ENCODE measurements around the gene VN1R2.
"Not testable (repeated sequence)": the region's sequence is repeated elsewhere in the genome, so short reads cannot be mapped to it uniquely, and the experiment has no call there.

VN1R2 gene, protein sequence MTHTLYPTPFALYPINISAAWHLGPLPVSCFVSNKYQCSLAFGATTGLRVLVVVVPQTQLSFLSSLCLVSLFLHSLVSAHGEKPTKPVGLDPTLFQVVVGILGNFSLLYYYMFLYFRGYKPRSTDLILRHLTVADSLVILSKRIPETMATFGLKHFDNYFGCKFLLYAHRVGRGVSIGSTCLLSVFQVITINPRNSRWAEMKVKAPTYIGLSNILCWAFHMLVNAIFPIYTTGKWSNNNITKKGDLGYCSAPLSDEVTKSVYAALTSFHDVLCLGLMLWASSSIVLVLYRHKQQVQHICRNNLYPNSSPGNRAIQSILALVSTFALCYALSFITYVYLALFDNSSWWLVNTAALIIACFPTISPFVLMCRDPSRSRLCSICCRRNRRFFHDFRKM

DNA sequence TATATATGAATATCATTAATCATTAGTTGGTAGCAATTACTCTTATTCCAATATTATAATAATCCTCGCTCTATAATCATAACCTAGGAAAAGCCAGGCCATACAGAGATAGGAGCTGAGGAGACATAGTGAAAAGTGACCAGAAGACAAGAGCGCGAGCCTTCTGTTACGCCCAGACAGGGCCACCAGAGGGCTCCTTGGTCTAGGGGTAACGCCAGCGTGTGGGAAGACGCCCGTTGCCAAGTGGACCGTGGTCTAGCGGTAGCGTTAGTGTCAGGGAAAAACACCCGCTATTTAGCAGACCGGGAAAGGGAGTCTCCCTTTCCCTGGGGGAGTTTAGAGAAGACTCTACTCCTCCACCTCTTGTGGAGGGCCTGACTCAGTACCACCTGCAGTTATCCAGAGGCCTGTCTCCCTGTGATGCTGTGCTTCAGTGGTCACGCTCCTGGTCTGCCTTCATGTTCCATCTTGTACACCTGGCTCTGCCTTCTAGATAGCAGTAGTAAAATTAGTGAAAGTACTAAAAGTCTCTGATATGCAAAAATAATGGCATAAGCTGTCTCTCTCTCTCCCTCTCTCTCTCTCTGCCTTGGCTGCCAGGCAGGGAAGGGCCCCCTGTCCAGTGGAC lies at the start of gene VN1R2:
Gene VN1R2, plus strand, starts transcription at position 578 of the 628 bp plus-strand sequence. CDS start 84 bp downstream, outside the sequence.
- not testable (repeated sequence) for DNase-seq (ENCODE audit: low read depth); H3K4me3 ChIP-seq (ENCODE audit: low read depth, low read length)

DNA sequence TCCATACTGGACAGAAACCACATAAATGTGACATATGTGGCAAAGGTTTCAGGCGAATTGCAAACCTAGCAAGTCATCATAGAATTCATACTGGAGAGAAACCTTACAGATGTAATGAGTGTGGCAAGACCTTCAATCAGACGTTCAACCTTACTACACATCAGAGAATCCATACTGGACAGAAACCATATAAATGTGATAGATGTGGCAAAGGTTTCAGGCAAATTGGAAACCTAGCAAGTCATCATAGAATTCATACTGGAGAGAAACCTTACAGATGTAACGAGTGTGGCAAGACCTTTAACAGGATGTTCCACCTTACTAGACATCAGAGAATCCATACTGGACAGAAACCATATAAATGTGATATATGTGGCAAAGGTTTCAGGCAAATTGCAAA lies 46.5 kb upstream of the VN1R2 start:
- not testable (repeated sequence) for H3K4me3 ChIP-seq (ENCODE audit: low read depth, low read length); DNase-seq (ENCODE audit: low read depth)

DNA sequence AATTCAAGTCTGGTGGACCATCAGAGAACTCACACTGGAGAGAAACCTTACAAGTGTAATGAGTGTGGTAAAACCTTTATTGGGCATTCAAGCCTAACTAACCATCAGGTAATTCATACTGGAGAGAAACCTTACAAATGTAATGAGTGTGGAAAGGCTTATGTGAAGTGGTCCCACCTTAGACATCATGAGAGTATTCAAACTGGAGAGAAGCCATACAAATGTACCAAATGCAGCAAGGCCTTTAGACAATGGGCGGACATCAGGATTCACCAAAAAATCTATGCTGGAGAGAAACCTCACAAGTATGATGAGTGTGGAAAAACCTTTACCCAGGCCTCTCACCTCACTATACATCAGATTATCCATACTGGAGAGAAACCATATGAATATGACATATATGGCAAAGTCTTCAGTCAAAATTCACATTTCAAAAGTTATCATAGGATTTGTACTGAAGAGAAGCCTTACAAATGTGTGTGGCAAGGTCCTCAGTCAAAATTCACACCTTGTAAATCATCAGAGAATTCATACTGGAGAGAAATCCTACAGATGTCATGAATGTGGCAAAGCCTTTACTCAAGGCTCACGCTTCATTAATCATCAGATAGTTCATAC lies 45.3 kb upstream of the VN1R2 start:
- no peak for DNase-seq (ENCODE audit: low read depth)
- no peak overlapping the region for H3K4me3 ChIP-seq (ENCODE audit: low read depth, low read length)

DNA sequence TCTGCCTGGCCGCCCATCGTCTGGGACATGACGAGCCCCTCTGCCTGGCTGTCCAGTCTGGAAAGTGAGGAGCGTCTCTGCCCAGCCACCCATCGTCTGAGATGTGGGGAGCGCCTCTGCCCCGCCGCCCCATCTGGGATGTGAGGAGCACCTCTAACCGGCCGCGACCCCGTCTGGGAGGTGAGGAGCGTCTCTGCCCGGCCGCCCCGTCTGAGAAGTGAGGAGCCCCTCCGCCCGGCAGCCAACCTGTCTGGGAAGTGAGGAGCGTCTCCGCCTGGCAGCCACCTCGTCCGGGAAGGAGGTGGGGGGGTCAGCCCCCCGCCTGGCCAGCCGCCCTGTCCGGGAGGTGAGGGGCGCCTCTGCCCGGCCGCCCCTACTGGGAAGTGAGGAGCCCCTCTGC lies 35.4 kb upstream of the VN1R2 start:
- H3K4me3 ChIP-seq (ENCODE audit: low read depth, low read length); DNase-seq (ENCODE audit: low read depth): not testable (repeated sequence)

DNA sequence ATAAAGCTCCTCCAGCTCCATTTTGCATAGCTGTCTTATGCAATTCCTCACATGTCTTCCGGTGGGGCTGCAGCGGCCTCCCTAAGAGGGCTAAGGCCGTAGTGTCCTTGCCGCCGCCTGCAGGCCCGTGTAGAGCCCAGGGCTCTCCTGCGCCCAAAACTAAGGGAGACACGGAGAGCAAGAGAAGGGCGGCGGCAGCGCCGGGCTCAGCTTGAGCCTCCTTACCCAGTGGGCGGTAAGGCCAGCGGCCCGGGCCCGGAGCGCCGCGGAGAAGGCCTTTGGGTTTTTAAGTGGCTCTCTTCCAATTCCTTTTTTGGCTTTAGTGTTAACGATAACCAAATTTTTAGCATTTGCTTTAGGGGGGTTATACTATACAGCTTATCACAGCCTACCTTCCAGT lies 33.5 kb upstream of the VN1R2 start:
- H3K4me3 ChIP-seq (ENCODE audit: low read depth, low read length) = no peak overlapping the region
- no peak for DNase-seq (ENCODE audit: low read depth)

DNA sequence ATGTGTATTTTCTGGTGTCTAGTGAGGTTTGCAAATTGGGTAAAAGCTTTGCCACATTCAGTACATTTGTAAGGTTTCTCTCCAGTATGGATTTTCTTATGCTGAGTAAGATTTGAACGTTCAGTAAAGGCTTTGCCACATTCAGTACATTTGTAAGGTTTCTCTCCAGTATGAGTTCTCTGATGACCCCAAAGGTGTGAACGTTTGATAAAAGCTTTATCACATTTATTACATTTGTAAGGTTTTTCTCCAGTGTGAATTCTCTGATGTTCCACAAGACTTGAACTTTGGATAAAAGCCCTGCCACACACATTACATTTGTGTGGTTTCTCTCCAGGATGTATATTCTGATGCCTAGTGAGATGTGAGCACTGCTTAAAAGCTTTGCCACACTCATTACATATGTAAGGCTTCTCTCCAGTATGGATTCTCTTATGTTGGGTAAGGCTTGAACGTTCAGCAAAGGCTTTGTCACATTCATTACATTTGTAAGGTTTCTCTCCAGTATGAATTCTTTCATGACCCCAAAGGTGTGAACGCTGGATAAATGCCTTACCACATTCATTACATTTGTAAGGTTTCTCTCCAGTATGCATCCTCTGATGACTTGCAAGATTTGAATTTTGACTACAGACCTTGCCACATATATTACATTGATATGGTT lies 20.8 kb upstream of the VN1R2 start:
- no peak for DNase-seq (ENCODE audit: low read depth)
- no peak overlapping the region for H3K4me3 ChIP-seq (ENCODE audit: low read depth, low read length)

DNA sequence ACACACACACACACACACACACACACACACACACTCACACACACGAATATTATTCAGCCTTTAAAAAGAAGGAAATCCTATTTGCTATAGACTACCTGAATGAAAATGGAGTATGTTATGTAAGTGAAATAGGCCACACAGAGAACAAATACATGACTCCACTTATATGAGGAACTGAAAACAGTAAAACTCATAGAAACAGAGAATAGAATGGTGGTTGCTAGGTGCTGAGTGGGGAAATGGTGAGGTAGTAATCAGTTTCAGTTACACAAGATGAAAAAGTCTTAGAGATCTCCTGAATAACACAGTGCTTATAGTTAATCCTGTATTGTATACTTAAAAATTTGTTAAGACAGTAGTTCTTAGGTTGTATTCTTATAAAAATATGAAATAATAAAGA lies 11.6 kb upstream of the VN1R2 start:
- no peak overlapping the region for H3K4me3 ChIP-seq (ENCODE audit: low read depth, low read length)
- DNase-seq (ENCODE audit: low read depth) = no peak

DNA sequence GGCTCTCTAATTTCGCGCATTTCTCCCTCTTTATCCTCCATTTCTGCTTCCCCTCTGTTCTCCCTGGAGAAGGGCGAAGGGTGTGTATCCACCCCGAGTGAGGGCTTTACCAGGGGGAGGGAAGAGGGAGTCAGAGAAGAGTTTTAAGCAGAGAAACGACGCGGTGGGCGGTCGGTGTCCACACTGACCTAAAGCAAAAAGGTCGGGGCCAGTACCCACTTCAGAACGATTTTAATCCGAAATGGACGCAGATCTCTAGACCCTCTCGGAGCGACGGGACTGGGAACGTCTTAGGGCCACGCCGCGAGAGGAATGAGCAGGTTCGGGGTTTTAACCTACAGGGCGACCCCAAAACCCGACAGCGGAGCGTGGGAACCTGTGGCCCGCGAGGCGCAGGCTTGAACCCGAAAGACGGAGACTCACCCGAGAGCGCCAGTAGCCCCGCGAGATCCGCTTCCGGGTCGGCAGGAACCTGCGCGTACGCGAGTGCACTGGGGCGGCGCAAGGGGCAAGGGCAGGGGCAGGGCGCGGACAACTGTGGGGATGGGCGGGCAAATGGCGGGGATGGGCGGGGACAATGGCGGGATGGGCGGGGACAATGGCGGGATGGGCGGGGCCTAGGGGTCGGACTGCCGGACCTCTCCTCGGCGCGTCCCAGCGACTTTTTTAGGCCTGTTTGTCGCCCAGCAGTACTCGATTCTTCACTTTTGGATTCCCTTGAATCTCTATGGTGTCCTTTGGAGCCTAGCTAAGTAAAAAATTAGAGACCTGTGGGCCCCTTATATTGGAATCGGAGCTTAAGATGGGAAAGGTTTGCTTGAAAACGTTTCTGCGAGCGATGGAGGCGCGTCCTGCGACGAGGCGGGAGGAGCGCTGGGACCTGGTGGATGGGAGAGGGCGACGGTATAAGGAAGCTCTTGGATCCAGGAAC lies 3.4 kb upstream of the VN1R2 start, which contains the start of gene ZNF677:
Gene ZNF677, minus strand, starts transcription at position 463 of the 931 bp plus-strand sequence. CDS start 3,323 bp downstream, outside the sequence.
- H3K4me3 ChIP-seq (ENCODE audit: low read depth, low read length) = peak within 1 kb of the TSS; percentile 67
- DNase-seq (ENCODE audit: low read depth) = peak; percentile 58

DNA sequence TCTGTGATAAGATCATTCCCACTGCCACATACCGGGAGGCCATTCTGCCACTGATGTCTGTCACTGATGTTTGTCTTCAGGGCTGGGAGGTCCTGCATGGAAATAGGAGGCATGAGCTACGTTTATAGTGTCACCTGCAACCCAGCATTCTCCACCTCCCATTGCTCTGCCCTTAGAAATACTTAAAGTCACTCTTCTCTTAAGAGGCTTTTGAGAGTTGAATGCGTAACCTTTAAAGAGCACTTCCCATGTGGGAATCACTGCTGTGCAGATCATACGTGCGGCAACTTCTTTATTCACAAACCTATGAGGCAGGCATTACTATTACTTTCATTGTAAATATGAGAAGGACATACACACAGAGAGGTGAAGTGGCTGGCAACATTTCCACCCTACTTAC lies 9.5 kb downstream of the VN1R2 start, which contains the start of gene VN1R4:
Gene VN1R4, minus strand, starts transcription at position 101 of the 400 bp plus-strand sequence. Its CDS starts 58 bp downstream, at position 43.
- DNase-seq (ENCODE audit: low read depth); H3K4me3 ChIP-seq (ENCODE audit: low read depth, low read length): not testable (repeated sequence)

DNA sequence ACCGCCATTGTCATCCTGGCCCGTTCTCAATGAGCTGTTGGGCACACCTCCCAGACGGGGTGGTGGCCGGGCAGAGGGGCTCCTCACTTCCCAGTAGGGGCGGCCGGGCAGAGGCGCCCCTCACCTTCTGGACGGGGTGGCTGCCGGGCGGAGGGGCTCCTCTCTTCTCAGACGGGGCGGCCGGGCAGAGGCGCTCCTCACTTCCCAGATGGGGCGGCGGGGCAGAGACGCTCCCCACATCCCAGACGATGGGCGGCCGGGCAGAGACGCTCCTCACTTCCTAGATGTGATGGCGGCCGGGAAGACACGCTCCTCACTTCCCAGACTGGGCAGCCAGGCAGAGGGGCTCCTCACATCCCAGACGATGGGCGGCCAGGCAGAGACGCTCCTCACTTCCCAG lies 11.8 kb downstream of the VN1R2 start:
- H3K4me3 ChIP-seq (ENCODE audit: low read depth, low read length); DNase-seq (ENCODE audit: low read depth): not testable (repeated sequence)

DNA sequence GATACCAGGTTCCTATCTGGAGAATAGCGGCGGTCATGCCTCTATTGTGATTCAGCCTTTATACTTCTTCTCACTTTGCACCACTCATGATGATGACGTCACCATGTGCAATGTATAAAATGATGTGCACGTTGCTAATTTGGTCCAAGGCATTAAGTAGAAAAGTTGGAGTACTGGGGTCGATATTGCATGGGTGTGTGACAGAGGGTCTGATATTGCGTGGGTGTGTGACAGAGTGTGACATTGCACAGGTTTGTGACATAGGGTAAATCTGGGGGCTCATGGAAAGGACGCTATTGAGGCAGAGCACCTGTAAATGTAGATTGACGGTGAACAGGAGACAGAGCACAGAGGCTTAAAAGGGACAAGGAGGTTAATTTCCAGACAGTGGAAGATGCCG lies 14.0 kb downstream of the VN1R2 start:
- DNase-seq (ENCODE audit: low read depth) = no peak
- H3K4me3 ChIP-seq (ENCODE audit: low read depth, low read length) = no peak overlapping the region

DNA sequence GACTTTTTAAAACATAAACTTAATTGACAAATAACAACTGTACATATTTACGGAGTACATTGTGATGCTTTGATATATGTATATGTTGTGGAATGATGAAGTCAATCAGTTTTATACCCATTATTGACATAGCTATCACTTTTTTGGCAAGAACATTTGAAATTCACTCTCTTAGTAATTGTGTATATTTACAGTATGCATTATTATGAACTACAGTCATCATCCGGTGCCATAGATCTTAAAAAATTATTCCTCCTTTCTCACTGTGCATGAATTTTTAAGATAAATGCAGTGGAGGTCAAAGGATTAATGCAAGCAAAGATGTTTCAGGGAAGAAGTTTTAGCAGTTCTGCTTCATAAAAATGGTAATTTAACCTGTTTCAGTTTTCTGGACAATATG lies 17.4 kb downstream of the VN1R2 start:
- DNase-seq (ENCODE audit: low read depth) = no peak
- H3K4me3 ChIP-seq (ENCODE audit: low read depth, low read length) = no peak overlapping the region

DNA sequence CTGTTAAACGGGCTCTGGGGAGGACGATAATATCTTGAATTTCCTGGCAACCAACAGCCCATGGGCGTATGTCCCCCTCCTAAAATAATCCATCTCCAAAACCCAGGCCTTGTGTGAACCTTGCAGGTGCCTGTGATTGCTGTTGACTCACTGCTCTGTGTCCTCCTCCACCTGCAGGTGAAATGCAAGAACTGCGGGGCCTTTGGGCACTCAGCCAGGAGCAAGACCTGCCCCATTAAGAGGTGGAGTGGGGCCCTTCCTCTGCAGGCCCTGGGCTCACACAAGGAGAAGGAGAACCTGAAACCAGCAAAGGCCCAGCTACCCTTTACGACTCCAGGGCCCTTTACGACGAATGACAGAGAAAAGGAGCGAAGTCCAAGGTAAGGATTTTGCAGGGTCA lies 23.9 kb downstream of the VN1R2 start:
- not testable (repeated sequence) for DNase-seq (ENCODE audit: low read depth)

DNA sequence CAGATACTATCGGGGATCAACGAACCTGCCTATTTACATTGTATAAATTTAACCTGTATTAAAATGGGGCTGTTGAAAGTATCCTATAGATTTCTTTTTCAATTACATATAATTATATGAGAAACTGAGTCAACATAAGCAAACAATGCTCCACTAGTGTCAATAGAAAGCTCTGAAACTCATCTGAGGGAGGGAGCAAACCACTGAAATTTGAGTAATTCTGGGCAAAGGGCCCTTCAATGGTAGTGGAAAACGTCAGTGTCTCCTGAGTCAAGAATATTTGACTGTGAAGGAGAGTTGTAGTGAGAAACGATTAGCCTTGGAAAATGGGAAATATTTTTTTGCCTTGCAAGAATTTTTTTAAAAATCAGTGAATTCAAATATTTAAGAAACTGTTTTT lies 27.0 kb downstream of the VN1R2 start:
- H3K4me3 ChIP-seq (ENCODE audit: low read depth, low read length) = no peak overlapping the region
- no peak for DNase-seq (ENCODE audit: low read depth)

More for the DNA sequence above, 23.9 kb downstream of the VN1R2 start:
- H3K4me3 ChIP-seq (ENCODE audit: low read depth, low read length) = not testable (repeated sequence)

DNA sequence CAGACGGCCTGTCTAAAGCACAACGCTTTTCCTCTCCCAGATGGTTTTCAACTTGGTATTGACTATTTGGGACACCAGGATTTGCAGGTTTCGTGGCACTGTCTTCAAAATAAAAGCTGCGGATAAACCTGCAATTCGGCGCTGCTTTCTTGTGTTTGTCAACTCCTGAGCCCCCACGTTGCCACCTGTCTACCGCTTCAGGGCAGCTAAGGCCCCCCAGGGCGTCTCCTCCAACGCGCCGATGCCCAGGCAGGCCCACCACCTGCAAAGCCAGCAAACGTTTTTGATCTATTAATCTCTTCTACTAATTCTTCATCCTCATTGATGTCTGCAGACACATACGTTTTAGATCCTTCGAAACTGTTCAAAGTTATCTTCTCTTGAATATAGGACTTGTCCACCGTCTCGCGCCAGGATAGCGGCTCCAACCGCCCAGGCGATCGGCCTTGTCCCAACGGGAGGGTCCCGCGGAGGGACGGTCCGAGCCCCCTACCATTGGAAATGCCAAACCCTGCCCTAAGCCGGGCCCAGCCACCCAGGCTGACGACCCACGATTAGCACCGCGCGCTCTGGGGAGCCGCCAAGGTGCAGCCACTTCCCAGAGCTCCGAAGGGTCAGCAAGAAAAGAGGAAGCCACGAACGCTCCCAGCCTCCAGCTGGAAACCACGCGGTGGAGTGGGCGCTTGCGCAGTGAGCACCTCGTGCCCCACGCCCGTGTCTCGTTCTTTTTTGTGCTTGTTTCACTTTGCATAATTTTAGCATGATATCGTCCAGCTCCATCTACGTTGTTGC lies 32.9 kb downstream of the VN1R2 start:
- DNase-seq (ENCODE audit: low read depth) = no peak
- no peak overlapping the region for H3K4me3 ChIP-seq (ENCODE audit: low read depth, low read length)

DNA sequence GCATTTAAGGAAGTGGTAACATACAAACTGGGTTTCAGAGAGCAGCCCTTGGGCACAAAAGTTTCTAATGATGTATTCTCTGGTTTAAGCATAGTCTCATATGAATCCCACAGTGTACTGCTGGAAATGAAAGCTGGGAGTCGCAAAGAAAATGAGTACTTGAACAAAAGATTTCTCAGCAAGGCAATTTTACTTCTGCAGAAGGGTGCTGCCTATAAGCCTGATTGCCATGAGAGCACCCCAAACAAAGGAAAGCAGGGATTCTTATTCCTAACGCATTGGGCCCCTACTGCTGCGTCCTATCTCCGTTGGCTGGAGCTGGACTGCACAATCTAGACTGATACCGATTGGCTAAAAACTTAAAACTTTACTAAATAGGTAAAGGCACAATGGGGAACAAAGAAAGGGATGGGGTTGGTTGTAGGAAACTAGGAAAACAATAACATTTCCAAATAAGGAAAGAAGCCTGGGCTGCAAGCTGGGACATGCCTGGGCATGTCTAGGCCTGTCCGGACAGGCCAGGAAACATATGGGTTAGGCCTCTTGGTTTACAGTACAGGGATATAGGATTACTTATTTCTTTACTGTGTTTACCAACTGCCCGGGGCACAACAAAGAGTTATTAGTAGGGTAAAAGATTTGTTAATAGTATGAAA lies 36.8 kb downstream of the VN1R2 start:
- no peak overlapping the region for H3K4me3 ChIP-seq (ENCODE audit: low read depth, low read length)
- DNase-seq (ENCODE audit: low read depth) = no peak

DNA sequence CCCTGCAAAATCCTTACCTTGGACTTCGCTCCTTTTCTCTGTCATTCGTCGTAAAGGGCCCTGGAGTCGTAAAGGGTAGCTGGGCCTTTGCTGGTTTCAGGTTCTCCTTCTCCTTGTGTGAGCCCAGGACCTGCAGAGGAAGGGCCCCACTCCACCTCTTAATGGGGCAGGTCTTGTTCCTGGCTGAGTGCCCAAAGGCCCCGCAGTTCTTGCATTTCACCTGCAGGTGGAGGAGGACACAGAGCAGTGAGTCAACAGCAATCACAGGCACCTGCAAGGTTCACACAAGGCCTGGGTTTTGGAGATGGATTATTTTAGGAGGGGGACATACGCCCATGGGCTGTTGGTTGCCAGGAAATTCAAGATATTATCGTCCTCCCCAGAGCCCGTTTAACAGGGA lies 43.2 kb downstream of the VN1R2 start:
- not testable (repeated sequence) for H3K4me3 ChIP-seq (ENCODE audit: low read depth, low read length); DNase-seq (ENCODE audit: low read depth)
